Upper lobe of right lung (tissue), 1 donor: Measurements from ENCODE around the gene GOLGA3. TPM values are rescaled to one million over a fixed set of nuclear protein-coding genes. Genes with fewer than 3 reads are reported as not detected.
A peak's percentile ranks its signal among the peaks of the same experiment; 100 is the strongest.
"Not testable (repeated sequence)": the region's sequence is repeated elsewhere in the genome, so short reads cannot be mapped to it uniquely, and the experiment has no call there.

ENCODE experiments used
- ATAC-seq: fragments of 200-7000 bp; cut with Tn5 transposase; one replicate; pipeline ENCODE4 v1.9.1; 2020; ENCODE audit warnings: mild to moderate bottlenecking, moderate library complexity
- DNase-seq: peaks from one replicate; pipeline ENCODE4 v3.0.0-alpha.2; 2020
- H3K27ac ChIP-seq: fragments of 200-600 bp; one replicate; pipeline ENCODE4 v1.8.0; 2022
- H3K27me3 ChIP-seq: fragments of 200-600 bp; one replicate; pipeline ENCODE4 v1.8.0; 2022; ENCODE audit warnings: mild to moderate bottlenecking
- H3K36me3 ChIP-seq: fragments of 200-600 bp; one replicate; pipeline ENCODE4 v1.8.0; 2022
- H3K4me1 ChIP-seq: fragments of 200-600 bp; one replicate; pipeline ENCODE4 v1.8.0; 2022
- H3K4me3 ChIP-seq: fragments of 200-600 bp; one replicate; pipeline ENCODE4 v1.8.0; 2022; ENCODE audit warnings: mild to moderate bottlenecking
- H3K9me3 ChIP-seq: fragments of 200-600 bp; one replicate; pipeline ENCODE4 v1.8.0; 2022
- intact Hi-C: fragments of 100-400 bp; cut with DNase I; formaldehyde crosslinking; loops from one replicate; pipeline ENCODE4 v1.11.0; 2022
- total RNA-seq: library from RNA; stranded (reverse); fragmentation: NEBNext Ultra II Directional; extraction: Animal tissue kit (Norgen Biotek cat#: 25700); gene quantifications from one replicate; pipeline ENCODE4 v1.2.1, GENCODE V29; 2021
- TF ChIP-seq, protein P1 (sequence below): fragments of 200-600 bp; IDR thresholded peaks from one replicate; pipeline ENCODE4 v1.8.0; 2022; ENCODE audit warnings: antibody characterized with exemption
- donor health status: DM: no; HTN: yes; CAD: no; lungs with severe emphysema.

Gene GOLGA3
- total RNA-seq, 1 donor from 2014 or later: 65.3 TPM

DNA sequence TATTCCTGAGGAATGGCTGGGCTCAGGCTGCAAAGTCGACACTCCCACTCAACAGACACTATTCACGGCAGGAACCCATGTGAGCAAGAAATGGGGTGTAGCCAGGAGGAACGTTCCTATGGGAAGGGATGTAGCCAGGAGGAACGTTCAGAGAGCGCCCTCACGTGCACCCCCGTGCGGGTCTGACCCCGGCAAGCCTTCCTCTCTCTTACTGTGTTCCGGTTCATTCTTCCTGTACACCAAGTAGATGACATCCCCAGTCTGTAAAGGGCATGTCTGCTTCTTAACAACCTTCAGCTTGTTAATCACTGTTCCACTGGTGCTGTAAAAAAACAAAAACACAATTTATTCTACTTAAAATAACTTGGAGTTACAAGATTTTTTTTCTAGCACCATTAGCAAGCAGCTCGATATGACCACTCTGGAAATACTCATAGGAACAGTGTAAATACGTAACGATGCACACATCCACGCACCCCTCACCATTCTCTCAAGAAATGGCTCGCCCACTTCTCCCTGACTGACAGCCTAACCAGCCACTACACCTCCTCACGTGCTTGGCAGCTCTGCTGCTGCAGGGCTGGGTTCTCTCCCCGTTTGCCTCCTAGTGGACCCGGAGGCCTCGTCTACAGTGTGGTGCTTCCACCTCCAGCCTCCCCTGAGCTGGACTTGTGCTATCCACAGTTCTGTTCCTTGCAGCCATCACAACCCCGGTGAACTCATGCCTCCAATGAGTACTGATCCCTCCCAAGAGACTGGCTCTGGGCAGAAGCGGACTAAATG lies 43.6 kb upstream of the GOLGA3 start:
- no peak for ATAC-seq

DNA sequence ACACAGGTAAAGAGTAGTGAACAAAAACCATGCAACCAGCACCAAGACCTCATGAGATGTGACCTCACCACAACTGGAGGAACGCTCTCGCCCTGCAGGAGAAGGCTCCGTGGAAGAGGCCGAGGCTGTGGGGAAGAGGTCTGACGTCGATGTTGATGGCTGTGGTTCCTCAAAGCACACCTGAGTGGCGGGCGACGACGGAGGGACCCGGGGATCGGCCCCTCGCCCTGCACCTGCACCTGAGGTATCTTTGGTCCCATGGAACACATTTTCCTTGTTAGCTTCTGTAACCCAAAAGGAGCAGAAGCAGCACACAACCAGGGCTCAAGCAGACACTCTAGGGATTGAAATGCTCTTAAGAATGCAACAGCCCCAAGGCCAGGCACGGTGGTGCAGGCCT lies 40.9 kb upstream of the GOLGA3 start:
- H3K36me3 ChIP-seq: peaks cover 86% of the 10 kb centered on the region
- H3K4me3 ChIP-seq: no peak overlapping the region
- ATAC-seq (no peak), DNase-seq (no peak)
- no peak overlapping the region for H3K27ac ChIP-seq
- no peaks in the 10 kb centered on the region for H3K9me3 ChIP-seq
- TF ChIP-seq, protein P1, sequence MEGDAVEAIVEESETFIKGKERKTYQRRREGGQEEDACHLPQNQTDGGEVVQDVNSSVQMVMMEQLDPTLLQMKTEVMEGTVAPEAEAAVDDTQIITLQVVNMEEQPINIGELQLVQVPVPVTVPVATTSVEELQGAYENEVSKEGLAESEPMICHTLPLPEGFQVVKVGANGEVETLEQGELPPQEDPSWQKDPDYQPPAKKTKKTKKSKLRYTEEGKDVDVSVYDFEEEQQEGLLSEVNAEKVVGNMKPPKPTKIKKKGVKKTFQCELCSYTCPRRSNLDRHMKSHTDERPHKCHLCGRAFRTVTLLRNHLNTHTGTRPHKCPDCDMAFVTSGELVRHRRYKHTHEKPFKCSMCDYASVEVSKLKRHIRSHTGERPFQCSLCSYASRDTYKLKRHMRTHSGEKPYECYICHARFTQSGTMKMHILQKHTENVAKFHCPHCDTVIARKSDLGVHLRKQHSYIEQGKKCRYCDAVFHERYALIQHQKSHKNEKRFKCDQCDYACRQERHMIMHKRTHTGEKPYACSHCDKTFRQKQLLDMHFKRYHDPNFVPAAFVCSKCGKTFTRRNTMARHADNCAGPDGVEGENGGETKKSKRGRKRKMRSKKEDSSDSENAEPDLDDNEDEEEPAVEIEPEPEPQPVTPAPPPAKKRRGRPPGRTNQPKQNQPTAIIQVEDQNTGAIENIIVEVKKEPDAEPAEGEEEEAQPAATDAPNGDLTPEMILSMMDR: no peak
- no peaks in the 10 kb centered on the region for H3K4me1 ChIP-seq
- no peaks in the 10 kb centered on the region for H3K27me3 ChIP-seq
- intact Hi-C loops: no loop called here

More for the DNA sequence above, 43.6 kb upstream of the GOLGA3 start:
- H3K27me3 ChIP-seq: no peaks in the 10 kb centered on the region
- no peak overlapping the region for H3K4me3 ChIP-seq
- no peaks in the 10 kb centered on the region for H3K4me1 ChIP-seq
- intact Hi-C loops: no loop called here
- no peak overlapping the region for H3K27ac ChIP-seq
- peaks cover 83% of the 10 kb centered on the region for H3K36me3 ChIP-seq
- TF ChIP-seq, protein P1: no peak
- no peaks in the 10 kb centered on the region for H3K9me3 ChIP-seq
- no peak for DNase-seq

DNA sequence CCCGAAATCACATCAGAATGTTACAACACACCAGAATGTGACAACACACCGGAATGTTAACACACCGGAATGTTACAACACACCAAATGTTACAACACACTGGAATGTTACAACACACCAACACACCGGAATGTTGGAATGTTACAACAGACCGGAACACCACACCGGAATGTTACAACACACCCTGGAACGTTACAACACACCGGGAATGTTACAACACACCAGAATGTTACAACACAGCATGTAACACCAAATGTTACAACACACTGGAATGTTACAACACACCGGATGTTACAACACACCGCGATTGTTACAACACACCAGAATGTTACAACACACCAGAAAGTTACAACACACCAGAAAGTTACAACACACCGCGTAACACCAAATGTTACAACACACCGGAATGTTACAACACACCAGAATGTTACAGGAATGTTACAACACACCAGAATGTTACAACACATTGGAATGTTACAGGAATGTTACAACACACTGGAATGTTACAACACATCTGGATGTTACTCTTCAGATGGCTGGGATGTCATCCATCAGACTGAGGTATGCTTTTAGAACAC lies 37.7 kb upstream of the GOLGA3 start:
- Histone ChIP-seq H3K4me1 (no peaks in the 10 kb centered on the region), H3K4me3 (no peak overlapping the region), H3K27ac (no peak overlapping the region), H3K36me3 (peaks cover 82% of the 10 kb centered on the region), H3K9me3 (no peaks in the 10 kb centered on the region), H3K27me3 (no peaks in the 10 kb centered on the region)
- intact Hi-C loops: no loop called here
- DNase-seq (no peak), ATAC-seq (peak; percentile 33)
- TF ChIP-seq, protein P1: no peak

DNA sequence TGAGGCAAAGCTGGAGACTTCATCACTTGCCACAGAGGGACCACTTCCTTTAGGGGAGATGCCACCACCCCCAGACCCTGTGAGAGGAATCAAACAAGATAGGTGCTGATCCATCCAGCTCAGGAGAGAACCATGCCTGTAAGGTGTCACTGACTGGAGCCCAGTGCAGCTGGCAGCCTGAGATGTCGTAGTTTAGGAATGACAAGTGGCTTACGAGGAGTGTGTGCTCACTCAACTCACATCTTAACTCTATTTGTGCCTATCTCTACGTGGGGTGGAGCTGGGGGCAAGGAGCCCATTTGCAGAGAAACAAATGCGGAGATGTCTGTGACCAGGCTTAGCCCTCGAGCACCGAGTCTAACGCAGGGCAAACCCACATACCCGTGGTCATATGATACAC lies 32.9 kb upstream of the GOLGA3 start:
- ATAC-seq (peak; percentile 68), DNase-seq (no peak)
- no peaks in the 10 kb centered on the region for H3K9me3 ChIP-seq
- H3K27me3 ChIP-seq: no peaks in the 10 kb centered on the region
- H3K4me3 ChIP-seq: no peak overlapping the region
- intact Hi-C loops: no loop called here
- H3K36me3 ChIP-seq: peaks cover 85% of the 10 kb centered on the region
- TF ChIP-seq, protein P1: no peak
- no peaks in the 10 kb centered on the region for H3K4me1 ChIP-seq
- H3K27ac ChIP-seq: no peak overlapping the region

DNA sequence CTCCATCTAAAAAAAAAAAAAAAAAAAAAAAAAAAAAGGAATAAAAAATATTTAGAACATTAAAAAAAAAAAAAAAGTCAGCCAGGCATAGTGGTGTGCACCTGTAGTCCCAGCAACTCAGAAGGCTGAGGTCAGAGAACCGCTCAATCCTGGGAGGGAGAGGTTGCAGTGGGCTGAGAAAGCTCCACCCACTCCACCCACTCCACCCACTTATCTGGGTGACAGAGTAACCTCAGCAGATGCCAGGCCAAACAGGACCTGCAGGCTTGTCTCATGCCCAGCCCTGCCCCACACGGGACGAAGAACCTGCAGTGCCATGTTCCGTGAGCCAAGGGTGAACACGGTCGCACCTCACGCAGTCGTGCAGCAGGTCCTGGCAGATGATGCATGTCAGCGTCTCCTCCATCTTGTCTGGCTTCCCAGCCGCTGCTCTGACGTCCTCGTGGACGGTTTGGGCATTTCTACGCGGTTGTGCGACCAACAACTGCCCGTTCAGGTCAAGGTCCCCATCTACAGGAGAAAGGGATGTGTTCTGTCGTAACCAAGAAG lies 30.1 kb upstream of the GOLGA3 start:
- Histone ChIP-seq H3K4me1 (no peaks in the 10 kb centered on the region), H3K27ac (no peak overlapping the region), H3K4me3 (no peak overlapping the region), H3K36me3 (peaks cover 87% of the 10 kb centered on the region), H3K9me3 (no peaks in the 10 kb centered on the region), H3K27me3 (no peaks in the 10 kb centered on the region)
- DNase-seq (no peak), ATAC-seq (peak; percentile 76)
- TF ChIP-seq, protein P1: no peak
- intact Hi-C loops: no loop called here

- H3K27ac ChIP-seq, H3K4me1 ChIP-seq, DNase-seq, H3K9me3 ChIP-seq, ATAC-seq, H3K4me3 ChIP-seq, intact Hi-C loops, H3K27me3 ChIP-seq: not testable (repeated sequence)
- H3K36me3 ChIP-seq: peaks cover 95% of the 10 kb centered on the region
Measured at GRCh38 chr12:132857019-132857418, 28.4 kb upstream of the GOLGA3 start.
